GM23248 (cell line): ENCODE results near the gene PYGO2. TPM values are rescaled to one million over a fixed set of nuclear protein-coding genes. Genes with fewer than 3 reads are reported as not detected.

ENCODE experiments used
- DNase-seq: peaks from one replicate; pipeline ENCODE4 v3.0.0-alpha.2; 2015
- H2AFZ ChIP-seq: fragments of 200-600 bp; sonication (generic); 2 replicates; pipeline ENCODE4 v1.6.1; 2016; ENCODE audit warnings: antibody characterized with exemption
- H3F3A ChIP-seq: fragments of 200-600 bp; sonication (generic); 2 replicates; pipeline ENCODE4 v1.6.1; 2016; ENCODE audit warnings: mild to moderate bottlenecking, antibody characterized with exemption, mixed run types; ENCODE audit not compliant: insufficient read depth
- H3K27ac ChIP-seq: fragments of 200-600 bp; sonication (generic); 2 replicates; pipeline ENCODE4 v1.5.1; 2016; ENCODE audit warnings: mild to moderate bottlenecking
- H3K27me3 ChIP-seq: fragments of 200-600 bp; sonication (generic); replicated peaks from 2 replicates; pipeline ENCODE4 v1.6.1; 2016; ENCODE audit warnings: mild to moderate bottlenecking; ENCODE audit not compliant: insufficient read depth
- H3K36me3 ChIP-seq: fragments of 200-600 bp; sonication (generic); 2 replicates; pipeline ENCODE4 v1.6.1; 2016; ENCODE audit warnings: low read depth, mild to moderate bottlenecking
- H3K4me1 ChIP-seq: fragments of 200-600 bp; sonication (generic); 2 replicates; pipeline ENCODE4 v1.6.1; 2016; ENCODE audit warnings: mild to moderate bottlenecking; ENCODE audit not compliant: insufficient read depth
- H3K4me2 ChIP-seq: fragments of 200-600 bp; sonication (generic); one replicate; pipeline ENCODE4 v1.6.1; 2016; ENCODE audit warnings: mild to moderate bottlenecking; ENCODE audit not compliant: unreplicated experiment
- H3K4me3 ChIP-seq: fragments of 200-600 bp; sonication (generic); 2 replicates; pipeline ENCODE4 v1.5.1; 2016; ENCODE audit warnings: mild to moderate bottlenecking
- H3K79me2 ChIP-seq: fragments of 200-600 bp; sonication (generic); 2 replicates; pipeline ENCODE4 v1.6.1; 2016; ENCODE audit warnings: mild to moderate bottlenecking; ENCODE audit not compliant: insufficient read depth
- H3K9ac ChIP-seq: fragments of 200-600 bp; sonication (generic); 2 replicates; pipeline ENCODE4 v1.6.1; 2016; ENCODE audit warnings: mild to moderate bottlenecking
- H3K9me2 ChIP-seq: fragments of 200-600 bp; sonication (generic); 2 replicates; pipeline ENCODE4 v1.6.1; 2016; ENCODE audit warnings: mixed run types, mild to moderate bottlenecking, moderate library complexity; ENCODE audit not compliant: insufficient read depth
- H3K9me3 ChIP-seq: fragments of 200-600 bp; sonication (generic); one replicate; pipeline ENCODE4 v1.6.1; 2017; ENCODE audit warnings: low read depth
- H4K20me1 ChIP-seq: fragments of 200-600 bp; sonication (generic); 2 replicates; pipeline ENCODE4 v1.6.0; 2016; ENCODE audit not compliant: insufficient read depth
- EZH2 ChIP-seq: fragments of 200-600 bp; sonication (generic); IDR thresholded peaks from 2 replicates; pipeline ENCODE4 v1.6.1; 2018; ENCODE audit warnings: antibody characterized with exemption, mild to moderate bottlenecking; ENCODE audit not compliant: insufficient read depth, poor library complexity, severe bottlenecking
- EZH2phosphoT487 ChIP-seq: fragments of 200-600 bp; sonication (generic); IDR thresholded peaks from 2 replicates; pipeline ENCODE4 v1.6.1; 2018; ENCODE audit warnings: antibody characterized with exemption, moderate library complexity, mild to moderate bottlenecking, low read depth; ENCODE audit not compliant: insufficient read depth
- WGBS, 2 experiments: methylation state at CpG; one replicate each; pipeline ENCODE4 v1.1.6; 2015 to 2017; ENCODE audit warnings: low lambda C conversion rate in 2 of 2, low coverage in 1 of 2; ENCODE audit errors: missing lambda C conversion rate in 2 of 2; 5-methylcytosine and 5-hydroxymethylcytosine counted together
- in situ Hi-C: fragments of 300-500 bp; cut with MboI; formaldehyde crosslinking; loops from 2 replicates; pipeline ENCODE4 v1.15.0; 2020
- polyA plus RNA-seq: library from polyadenylated mRNA; unstranded; fragments of >200 nt; fragmentation: Nextera tagmentation; extraction: Ambion mirVana; gene quantifications from 2 replicates; pipeline ENCODE4 v1.2.1, GENCODE V29; 2016
- total RNA-seq: library from RNA; depleted of rRNA; stranded (reverse); fragments of >200 nt; shearing (Covaris generic); gene quantifications from 2 replicates; pipeline ENCODE4 v1.2.3, GENCODE V29; 2014; rRNA removed

PYGO2 gene
- 13.2 and 14.9 TPM in 2 replicates for total RNA-seq
- polyA plus RNA-seq: 14.7 and 15.4 TPM in 2 replicates

- peak within 1 kb of the TSS; percentile 91 for H3K4me2 ChIP-seq
- TF ChIP-seq EZH2phosphoT487: no peak
- TF ChIP-seq EZH2: no peak
- H4K20me1 ChIP-seq: no peaks in the 10 kb centered on the region
- H3K4me1 ChIP-seq: peaks cover 23% of the 10 kb centered on the region
- peak within 1 kb of the TSS; percentile 40 for H2AFZ ChIP-seq
- 1% methylated on average over 62 to 74 of the region's 93 CpGs for WGBS, 2 experiments
- H3K9me3 ChIP-seq: no peaks in the 10 kb centered on the region
- peak within 1 kb of the TSS; percentile 70 for H3K27ac ChIP-seq
- peak within 1 kb of the TSS; percentile 79 for H3K4me3 ChIP-seq
- peak; percentile 87 for DNase-seq
- H3K27me3 ChIP-seq: no peaks in the 10 kb centered on the region
- H3K9me2 ChIP-seq: no peaks in the 10 kb centered on the region
- H3K79me2 ChIP-seq: peaks cover 37% of the 10 kb centered on the region
- in situ Hi-C loops: no loop called here
- peak within 1 kb of the TSS; percentile 82 for H3K9ac ChIP-seq
- H3F3A ChIP-seq: peaks cover 31% of the 10 kb centered on the region
- H3K36me3 ChIP-seq: peaks cover 17% of the 10 kb centered on the region
Observed at GRCh38 chr1:154961207-154962155, at the start of gene PYGO2. TSS of gene PYGO2 (minus strand) at chr1:154961782. CDS start at chr1:154961576, 206 bp downstream.

- Histone ChIP-seq H2AFZ (no peak overlapping the region), H3K36me3 (no peaks in the 10 kb centered on the region), H3K9me2 (no peaks in the 10 kb centered on the region), H3K4me2 (no peak overlapping the region), H3K9me3 (no peaks in the 10 kb centered on the region), H3K79me2 (peaks cover 23% of the 10 kb centered on the region), H3K4me1 (peaks cover under 1% of the 10 kb centered on the region; the same call in 1 of the 2 replicates), H4K20me1 (no peaks in the 10 kb centered on the region), H3K27me3 (no peaks in the 10 kb centered on the region), H3K9ac (no peak overlapping the region), H3K27ac (no peak overlapping the region), H3F3A (no peaks in the 10 kb centered on the region), H3K4me3 (no peak overlapping the region)
- TF ChIP-seq EZH2 (no peak), EZH2phosphoT487 (no peak)
- 72 to 74% methylated on average over 5 of the region's 5 CpGs for WGBS, 2 experiments
- in situ Hi-C loops: no loop called here
- no peak for DNase-seq
Observed at GRCh38 chr1:155011004-155011416, 49.4 kb upstream of the PYGO2 start.

GRCh38 chr1:155010211-155010918 lies 48.8 kb upstream of the PYGO2 start:
- Histone ChIP-seq H3F3A (no peaks in the 10 kb centered on the region), H3K27me3 (no peaks in the 10 kb centered on the region), H3K4me3 (no peak overlapping the region), H3K9me2 (no peaks in the 10 kb centered on the region), H3K36me3 (no peaks in the 10 kb centered on the region), H3K4me2 (no peak overlapping the region), H3K79me2 (peaks cover 27% of the 10 kb centered on the region), H4K20me1 (no peaks in the 10 kb centered on the region), H3K9me3 (no peaks in the 10 kb centered on the region), H3K4me1 (peaks cover 7% of the 10 kb centered on the region), H3K9ac (no peak overlapping the region), H3K27ac (no peak overlapping the region), H2AFZ (no peak overlapping the region)
- DNase-seq: no peak
- in situ Hi-C loops: no loop called here
- TF ChIP-seq EZH2 (no peak), EZH2phosphoT487 (no peak)
- WGBS, 2 experiments: 69 to 80% methylated on average over 5 to 11 of the region's 11 CpGs

- H4K20me1 ChIP-seq: no peaks in the 10 kb centered on the region
- H3K36me3 ChIP-seq: no peaks in the 10 kb centered on the region
- DNase-seq: no peak
- H2AFZ ChIP-seq: no peak overlapping the region
- no peak overlapping the region for H3K9ac ChIP-seq
- no peaks in the 10 kb centered on the region for H3F3A ChIP-seq
- H3K27ac ChIP-seq: no peak overlapping the region
- no peak overlapping the region for H3K4me3 ChIP-seq
- no peak overlapping the region for H3K4me2 ChIP-seq
- no peaks in the 10 kb centered on the region for H3K9me2 ChIP-seq
- H3K79me2 ChIP-seq: peaks cover 33% of the 10 kb centered on the region
- H3K9me3 ChIP-seq: no peaks in the 10 kb centered on the region
- 93 to 96% methylated on average over 5 of the region's 5 CpGs for WGBS, 2 experiments
- peaks cover 14% of the 10 kb centered on the region for H3K4me1 ChIP-seq
- H3K27me3 ChIP-seq: no peaks in the 10 kb centered on the region
- in situ Hi-C loops: no loop called here
- TF ChIP-seq EZH2phosphoT487: no peak
- TF ChIP-seq EZH2: no peak
Observed at GRCh38 chr1:155009742-155010141, 48.2 kb upstream of the PYGO2 start.
